Activated CD4-positive, CD25-positive, alpha-beta regulatory T cell treated with anti-CD3 and anti-CD28 coated beads, Interleukin-2, amount 50 U/mL, for 24 hours (primary cell): ENCODE results near the gene SPAG8.

Experiments
- ATAC-seq, 2 donors: fragments of 150-1000 bp; cut with Tn5 transposase; one replicate each; pipeline ENCODE4 v1.10.0; 2021; ENCODE audit warnings: mild to moderate bottlenecking in 1 of 2, moderate library complexity in 1 of 2

The SPAG8 gene, protein sequence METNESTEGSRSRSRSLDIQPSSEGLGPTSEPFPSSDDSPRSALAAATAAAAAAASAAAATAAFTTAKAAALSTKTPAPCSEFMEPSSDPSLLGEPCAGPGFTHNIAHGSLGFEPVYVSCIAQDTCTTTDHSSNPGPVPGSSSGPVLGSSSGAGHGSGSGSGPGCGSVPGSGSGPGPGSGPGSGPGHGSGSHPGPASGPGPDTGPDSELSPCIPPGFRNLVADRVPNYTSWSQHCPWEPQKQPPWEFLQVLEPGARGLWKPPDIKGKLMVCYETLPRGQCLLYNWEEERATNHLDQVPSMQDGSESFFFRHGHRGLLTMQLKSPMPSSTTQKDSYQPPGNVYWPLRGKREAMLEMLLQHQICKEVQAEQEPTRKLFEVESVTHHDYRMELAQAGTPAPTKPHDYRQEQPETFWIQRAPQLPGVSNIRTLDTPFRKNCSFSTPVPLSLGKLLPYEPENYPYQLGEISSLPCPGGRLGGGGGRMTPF

DNA sequence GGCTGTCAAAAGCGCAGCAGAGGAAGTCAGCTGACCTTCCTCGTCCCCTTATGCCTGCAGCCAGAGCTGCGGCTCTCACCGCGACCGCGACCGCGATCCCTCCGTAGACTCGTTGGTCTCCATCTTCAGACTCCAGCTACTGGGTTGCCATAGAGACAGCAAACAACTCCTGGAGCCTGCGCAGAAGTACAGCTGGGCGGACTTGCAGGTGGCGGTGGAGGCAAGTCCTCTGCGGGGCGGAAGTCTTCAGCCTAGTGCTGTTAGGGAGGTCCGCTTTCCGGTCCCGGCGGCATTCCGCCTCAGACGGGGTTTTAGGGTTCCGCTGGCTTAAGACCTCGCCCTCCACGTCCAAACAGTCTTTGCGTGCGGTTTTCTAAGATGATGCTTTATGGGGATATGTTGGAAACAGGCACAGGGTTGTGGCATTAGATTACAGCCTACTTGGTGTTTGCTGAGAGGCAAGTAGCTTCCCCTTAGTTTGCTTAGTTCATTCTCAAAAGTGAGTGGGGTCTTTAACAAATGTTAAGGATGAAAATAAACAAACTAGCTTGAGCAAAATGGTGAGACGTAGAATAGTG is at the start of gene SPAG8:
Gene SPAG8 (minus strand): TSS at position 238 of the 578 bp plus-strand sequence. CDS start 115 bp downstream, at position 123.
- peak; percentile 71 to 75 for ATAC-seq

DNA sequence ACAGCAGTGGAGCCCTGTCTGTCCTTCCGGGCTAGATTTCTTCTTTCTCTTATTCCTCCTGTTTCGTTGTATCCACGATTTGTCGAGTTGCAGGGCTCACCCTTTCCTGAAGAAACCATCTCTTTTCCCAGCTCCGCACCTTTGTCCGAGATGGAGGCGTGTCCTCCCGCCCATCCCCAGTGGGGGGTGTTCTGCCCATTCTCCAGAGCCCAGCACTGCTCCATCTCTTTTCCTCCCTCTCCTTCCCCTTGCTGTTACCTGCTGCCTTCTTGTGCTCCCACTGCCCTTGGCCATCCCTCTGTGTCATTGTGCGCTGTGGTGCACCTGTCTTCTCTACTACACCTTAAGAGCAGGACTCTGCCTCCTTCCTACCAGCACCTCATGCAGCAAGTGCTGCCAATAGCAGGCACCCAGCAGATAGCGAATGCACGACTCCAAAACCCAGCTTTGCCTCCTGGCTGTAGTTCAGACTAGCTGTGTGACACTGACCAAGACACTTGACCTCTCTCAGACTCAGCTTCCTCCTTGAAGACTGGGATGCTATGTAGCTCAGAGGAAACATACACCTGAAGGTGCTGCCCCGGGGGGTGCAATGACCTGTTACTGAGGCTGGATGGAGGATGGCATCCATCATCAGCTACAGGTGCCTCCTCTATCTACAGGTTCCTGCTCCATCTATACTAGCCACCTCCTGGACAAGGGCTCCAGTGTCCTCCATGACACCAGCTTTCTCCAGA is 49.3 kb upstream of the SPAG8 start:
- ATAC-seq = no peak

GRCh38 chr9:35859990-35860339 is 47.9 kb upstream of the SPAG8 start:
- no peak for ATAC-seq

- ATAC-seq = peak in 1 of 2 donors; percentile 30
Measured at GRCh38 chr9:35859310-35859989, 47.4 kb upstream of the SPAG8 start.

GRCh38 chr9:35858458-35858857 is 46.4 kb upstream of the SPAG8 start:
- ATAC-seq = no peak

GRCh38 chr9:35856882-35857281 is 44.8 kb upstream of the SPAG8 start:
- ATAC-seq = no peak

DNA sequence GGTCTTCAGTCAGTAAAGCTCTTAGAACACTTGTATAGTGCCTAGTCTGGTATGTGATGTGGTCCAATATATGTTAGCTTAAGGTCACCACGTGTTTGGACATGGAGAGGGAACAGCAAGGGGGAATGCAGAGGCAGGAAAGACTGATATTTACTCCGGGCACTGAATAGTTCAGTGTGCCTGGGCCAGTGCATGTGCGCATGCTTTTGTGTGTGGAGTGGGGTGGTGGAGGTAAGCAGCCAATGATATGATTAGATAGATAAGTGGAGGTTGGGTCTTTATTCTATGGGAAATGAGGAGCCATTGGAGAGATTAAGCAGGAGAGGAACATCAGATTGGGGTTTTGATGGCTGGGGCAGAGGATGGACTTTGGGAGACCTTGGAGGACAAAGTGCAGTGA is 44.1 kb upstream of the SPAG8 start:
- ATAC-seq = no peak

DNA sequence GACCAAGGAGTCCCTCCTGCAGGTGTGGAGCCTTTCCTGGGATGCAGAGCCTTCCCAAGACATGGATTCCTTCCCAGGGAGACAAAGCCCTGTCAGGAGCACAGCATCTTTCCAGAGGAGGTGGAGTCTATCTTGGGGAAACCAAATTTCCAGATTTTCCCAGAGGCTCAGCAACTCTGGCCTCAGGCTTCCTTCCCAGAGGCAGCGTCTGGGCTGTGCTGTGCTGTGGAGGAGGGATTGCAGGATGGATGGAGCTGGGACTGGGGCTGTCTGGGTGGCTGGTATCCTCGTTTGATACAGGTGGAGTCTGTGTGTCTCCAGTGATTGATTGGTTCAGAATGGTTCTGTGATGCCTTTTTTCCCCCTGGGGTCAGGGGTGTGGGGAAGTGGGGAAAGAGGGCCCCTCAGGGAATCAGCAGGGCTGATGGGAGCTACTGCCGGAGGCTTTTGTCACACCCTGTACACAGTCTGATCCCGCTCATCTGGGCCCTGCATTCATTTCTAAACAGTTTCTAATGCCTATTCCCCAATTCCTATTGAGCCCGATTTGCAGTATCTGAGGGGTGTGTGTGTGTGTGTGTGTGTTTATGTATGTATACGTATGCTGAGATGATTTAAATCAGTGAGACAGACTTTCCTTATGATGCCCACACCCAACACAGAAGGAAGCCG is 42.2 kb upstream of the SPAG8 start:
- no peak for ATAC-seq

DNA sequence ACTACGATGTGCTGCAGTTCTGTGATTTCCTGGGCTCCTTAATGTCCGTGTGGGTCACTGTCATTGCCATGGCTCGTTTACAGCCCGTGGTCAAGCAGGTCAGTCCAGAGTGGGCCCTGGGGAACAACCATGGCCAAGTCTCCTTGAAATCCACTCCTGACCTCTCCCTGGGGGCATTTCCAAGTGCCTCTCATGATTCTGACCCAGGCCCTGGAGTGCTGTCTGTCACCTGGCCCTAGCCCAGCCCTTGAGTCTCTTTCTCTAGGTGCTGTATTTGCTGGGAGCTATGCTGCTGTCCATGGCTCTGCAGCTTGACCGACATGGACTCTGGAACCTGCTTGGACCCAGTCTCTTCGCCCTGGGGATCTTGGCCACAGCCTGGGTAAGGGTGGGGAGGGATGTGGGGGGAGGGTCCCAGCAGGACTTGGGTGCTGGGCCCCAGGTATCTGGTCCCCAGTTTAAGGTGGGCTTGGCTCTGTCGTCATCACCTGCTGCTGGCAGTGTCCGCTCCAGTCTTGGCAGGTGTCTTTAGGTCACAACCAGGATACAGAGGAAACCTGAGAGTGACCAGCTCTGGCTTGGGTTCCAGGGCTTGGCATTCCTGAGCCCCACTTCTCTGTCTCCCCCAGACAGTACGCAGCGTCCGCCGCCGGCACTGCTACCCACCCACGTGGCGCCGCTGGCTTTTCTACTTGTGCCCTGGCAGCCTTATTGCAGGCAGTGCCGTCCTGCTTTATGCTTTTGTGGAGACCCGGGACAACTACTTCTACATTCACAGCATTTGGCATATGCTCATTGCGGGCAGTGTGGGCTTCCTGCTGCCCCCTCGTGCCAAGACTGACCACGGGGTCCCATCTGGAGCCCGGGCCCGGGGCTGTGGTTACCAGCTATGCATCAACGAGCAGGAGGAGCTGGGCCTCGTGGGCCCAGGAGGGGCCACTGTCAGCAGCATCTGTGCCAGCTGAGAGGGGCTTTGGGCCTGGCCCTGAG is 41.1 kb upstream of the SPAG8 start:
- ATAC-seq = no peak

- no peak for ATAC-seq
Measured at GRCh38 chr9:35852267-35852815, 40.3 kb upstream of the SPAG8 start.

DNA sequence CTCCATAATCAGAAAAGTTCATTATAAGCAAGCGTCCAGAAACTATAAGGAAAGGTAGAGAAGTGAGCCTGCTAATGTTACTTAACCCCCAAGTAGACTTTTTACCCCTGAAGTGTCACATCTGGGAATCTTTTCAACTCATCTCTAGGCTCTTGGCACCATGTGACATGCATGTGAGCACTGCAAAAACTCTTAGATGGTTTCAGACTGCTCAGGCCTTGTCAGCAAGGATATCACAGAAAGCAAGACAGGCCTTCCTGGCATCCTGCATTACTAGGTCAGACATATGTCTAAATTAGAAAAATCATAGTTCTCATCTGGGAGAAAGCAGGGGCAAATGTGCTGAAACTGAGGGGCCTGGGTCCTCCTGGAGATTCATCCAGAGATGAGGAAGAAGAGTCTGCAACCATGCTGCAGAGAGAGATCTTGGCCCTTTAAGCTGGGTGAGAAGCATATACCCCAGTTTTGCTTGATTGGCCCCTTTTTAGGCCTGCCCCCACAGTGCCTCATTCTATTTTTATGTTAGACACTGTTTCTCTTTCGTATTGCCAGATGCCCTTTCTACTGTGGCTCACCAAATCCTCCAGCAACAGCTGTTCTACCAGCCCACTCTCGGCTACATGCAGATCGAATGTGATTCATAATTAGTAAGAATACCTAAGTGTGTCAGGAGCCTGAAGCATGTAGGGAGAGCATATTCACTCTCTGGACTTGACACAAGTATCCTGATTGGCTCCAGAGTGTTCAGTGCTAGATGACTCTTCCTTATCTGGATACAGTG is 35.9 kb upstream of the SPAG8 start:
- peak; percentile 94 to 97 for ATAC-seq

DNA sequence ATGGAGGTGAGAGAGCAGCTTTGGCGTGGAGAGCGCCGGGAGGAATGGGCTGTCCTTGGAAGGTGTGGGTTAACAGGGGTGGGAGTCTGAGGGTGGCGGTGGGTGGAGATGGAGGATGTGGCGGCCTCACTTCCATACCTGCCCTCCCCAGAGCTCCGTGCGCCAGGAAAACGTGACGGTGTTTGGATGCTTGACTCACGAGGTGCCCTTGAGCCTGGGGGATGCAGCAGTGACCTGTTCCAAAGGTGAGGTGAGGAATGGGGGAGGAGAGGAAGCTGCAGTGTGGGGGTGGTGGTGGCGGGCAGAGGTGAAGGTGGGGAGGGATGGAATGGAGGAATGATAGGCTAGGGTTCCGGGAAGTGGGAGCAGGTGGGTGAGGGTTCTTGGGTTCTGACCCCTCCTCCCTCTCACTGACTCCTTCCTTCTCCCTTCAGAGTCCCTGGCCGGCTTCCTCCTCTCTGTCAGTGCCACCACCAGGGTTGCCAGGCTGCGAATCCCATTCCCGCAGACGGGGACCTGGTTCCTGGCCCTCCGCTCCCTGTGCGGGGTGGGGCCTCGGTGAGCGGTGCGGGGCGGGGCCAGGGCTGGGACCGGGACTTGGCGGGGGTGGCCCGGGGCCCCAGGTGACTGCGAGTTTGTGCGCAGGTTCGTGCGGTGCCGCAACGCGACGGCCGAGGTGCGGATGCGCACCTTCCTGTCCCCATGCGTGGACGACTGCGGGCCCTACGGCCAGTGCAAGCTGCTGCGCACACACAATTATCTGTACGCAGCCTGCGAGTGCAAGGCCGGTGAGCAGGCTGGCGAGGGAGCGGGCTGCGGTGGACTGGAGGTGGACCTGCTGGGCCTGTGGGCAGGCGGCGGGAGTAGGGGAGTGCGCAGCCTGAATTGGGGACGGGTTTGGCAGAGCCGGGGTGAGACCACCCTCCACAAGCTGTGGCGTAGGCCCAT is 34.0 kb upstream of the SPAG8 start:
- ATAC-seq = no peak

- no peak for ATAC-seq
Measured at GRCh38 chr9:35844628-35845270, 32.7 kb upstream of the SPAG8 start.

DNA sequence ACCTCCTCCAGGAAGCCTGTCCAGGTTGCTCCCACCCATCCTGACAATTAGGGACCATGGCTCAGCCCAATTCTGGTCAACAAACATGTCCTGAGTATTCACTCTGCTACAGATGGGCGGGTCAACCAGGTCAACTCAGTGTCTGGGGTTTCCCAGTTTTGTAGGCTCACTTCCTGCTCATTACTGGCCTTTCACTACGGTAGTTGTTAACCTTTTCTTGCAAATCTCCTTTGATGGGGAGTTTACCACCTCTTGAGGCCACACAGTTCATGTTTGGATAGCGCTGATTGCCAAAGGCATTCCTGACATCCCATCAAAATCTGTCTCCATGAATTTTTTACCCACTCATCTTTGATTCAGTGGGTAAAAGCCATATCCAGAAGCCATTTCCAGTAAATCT is 30.7 kb upstream of the SPAG8 start:
- peak; percentile 35 to 43 for ATAC-seq

GRCh38 chr9:35842020-35842745 is 30.1 kb upstream of the SPAG8 start:
- ATAC-seq = no peak

GRCh38 chr9:35841645-35841900 is 29.5 kb upstream of the SPAG8 start:
- ATAC-seq = no peak

DNA sequence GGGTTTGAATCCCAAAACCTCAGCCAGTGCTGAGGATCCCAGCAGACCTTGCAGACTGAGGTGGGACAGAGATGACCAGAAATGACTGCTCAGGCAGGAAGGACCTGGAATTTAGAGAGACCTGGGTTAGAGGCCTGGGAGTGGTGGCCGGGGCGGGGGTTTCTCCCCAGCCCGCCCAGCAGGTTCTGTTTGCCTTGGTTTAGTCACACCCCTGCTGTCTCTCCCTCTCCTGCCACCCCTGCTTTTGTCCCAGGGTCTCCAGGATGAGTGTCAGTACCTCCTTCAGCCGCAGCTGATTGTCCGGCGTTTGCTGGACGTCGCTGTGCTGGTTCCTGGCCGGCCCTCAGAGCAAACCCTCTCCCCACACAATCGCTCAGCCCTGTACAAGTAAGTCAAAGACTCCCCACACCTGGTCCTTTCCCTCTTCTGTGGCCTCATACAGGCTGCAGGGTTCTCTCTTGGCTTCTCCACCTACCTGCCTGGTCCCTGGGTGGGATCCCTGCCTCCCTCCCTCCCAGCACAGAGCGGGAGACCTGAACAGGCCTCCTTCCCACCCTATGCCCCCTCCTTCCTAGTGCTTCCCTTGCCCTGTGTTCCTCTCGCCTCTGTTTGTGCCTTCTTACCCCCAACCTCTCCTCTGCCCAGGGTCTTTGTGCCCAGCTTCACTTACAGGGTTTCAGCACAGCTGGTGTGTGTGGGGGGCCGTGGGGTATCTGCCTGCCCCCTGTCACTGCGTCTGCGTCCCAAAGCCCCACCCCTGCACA is 29.0 kb upstream of the SPAG8 start:
- no peak for ATAC-seq
